HS-27A (cell line): ENCODE measurements around the gene FBH1.
"Not testable (repeated sequence)": the region's sequence is repeated elsewhere in the genome, so short reads cannot be mapped to it uniquely, and the experiment has no call there.

Source experiments
- DNase-seq: peaks from one replicate; pipeline ENCODE4 v3.0.0-alpha.2; 2012; ENCODE audit warnings: low read depth, missing footprints

Gene FBH1

DNA sequence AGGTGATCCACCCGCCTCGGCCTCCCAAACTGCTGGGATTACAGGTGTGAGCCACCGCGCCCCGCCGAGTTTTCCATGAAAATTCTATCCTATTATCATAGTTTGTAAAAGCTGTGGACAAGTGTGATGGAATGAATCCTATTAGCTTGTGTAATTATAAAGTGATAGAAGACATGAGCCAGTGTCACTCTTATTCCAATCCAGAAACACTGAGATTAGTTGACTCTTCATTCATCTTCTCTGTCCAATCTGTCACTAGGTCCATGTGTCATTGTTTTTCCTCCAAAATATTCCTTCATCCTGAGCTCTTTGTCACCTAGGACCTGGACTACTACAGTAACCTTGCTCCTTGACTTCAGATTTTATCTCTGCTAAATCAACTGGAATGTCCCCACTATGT, 13.5 kb downstream of the FBH1 start:
- no peak for DNase-seq

DNA sequence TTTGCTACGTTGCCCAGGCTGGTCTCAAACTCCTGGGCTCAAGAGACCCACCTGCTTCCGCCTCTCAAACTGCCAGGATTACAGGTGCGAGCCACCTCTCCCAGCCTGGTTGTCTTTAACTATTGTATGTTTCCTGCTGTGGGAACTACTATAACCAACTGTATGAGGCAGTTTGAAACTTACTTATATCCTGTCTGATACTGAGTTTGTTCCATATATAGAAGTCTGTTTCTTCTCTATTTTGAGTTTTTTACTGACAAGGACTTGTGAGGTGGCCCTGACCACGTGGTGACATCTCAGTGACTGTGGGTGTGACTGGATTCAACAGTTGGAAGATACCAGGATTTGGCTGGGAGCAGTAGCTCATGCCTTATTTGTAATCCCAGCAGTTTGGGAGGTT, 14.2 kb downstream of the FBH1 start:
- DNase-seq, result no peak

DNA sequence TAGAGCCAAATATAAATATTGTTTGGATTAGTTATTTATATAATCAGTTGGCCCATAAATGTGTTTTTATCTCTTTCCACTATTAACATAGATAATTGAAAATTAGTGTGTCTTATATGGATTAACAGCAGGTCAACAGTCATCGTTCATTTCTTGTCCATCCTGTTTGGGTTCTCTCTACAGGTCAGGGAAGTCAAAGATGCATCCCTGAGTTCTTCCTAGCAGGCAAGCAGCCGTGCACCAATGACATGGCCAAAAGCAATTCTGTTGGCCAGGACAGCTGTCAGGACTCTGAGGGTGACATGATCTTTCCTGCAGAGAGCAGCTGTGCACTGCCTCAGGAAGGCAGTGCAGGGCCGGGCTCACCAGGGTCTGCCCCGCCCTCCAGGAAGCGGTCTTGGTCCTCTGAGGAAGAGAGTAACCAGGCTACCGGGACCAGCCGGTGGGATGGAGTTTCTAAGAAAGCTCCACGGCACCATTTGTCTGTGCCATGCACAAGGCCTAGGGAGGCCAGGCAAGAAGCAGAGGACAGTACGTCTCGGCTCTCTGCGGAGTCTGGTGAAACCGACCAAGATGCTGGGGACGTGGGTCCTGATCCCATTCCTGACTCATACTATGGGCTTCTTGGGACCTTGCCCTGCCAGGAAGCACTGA, 15.9 kb downstream of the FBH1 start:
- DNase-seq, result no peak

- DNase-seq, result no peak
Observed at GRCh38 chr10:5906651-5907050, 16.6 kb downstream of the FBH1 start.

GRCh38 chr10:5908676-5909075, 18.6 kb downstream of the FBH1 start:
- not testable (repeated sequence) for DNase-seq

DNA sequence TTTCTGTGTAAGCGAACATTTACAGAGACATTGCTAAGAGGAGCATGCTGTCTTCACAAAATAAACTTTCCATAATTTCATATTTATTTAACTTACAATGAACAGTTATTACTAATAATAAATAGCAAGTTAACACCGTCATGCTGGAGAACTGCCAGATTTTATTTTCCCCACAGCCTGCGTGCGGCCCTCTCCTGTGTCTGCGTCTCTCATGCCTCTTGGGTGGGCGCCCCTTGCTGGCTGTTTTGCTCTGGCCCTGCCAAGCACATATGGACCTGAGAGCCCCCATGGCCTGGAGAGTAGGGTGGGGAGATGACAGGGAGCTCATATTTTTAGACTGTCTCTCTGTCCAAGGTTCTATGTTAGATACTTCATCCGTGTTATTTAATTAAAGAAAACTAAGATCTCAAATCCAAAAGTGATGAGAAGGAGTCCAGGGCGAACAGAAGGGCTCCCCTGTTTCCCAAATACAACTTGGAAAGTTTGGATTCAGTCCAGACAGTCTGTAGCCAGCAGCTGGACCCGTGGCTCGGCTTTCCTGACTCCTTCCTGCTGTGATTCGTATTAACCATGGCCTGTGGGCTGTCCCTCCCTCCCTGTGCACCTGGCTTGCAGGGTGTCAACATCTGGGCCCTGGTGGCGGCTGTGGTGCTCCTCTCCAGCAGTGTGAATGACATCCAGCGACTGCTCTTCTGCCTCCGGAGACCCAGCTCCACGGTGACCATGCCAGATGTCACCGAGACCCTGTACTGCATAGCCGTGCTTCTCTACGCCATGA, 20.5 kb downstream of the FBH1 start:
- no peak for DNase-seq

DNA sequence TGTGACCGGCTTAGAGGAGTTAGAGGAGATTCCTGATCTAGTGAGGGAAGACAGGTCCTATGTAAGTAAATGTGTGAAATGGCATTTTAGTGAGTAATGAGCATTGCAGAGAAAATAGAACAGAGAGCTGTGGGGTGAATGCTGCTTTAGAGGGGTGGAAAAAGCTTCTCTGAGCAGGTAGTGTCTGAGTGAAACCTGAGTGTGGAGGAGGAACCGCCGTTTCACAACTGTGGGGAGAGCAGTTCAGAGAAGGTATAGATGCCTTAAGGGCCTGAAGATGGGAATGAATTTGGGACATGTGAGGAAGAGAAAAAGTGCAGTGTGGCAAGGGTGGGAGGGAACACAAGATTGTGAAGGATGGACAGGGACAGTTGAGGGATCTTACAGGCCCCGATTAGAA, 21.6 kb downstream of the FBH1 start:
- DNase-seq, result no peak

GRCh38 chr10:5913736-5914135, 23.7 kb downstream of the FBH1 start:
- no peak for DNase-seq

- DNase-seq, result no peak
Observed at GRCh38 chr10:5915451-5915850, 25.4 kb downstream of the FBH1 start.

GRCh38 chr10:5917305-5917704, 27.3 kb downstream of the FBH1 start:
- DNase-seq, result no peak

- DNase-seq, result no peak
Observed at GRCh38 chr10:5918763-5919162, 28.7 kb downstream of the FBH1 start.

DNA sequence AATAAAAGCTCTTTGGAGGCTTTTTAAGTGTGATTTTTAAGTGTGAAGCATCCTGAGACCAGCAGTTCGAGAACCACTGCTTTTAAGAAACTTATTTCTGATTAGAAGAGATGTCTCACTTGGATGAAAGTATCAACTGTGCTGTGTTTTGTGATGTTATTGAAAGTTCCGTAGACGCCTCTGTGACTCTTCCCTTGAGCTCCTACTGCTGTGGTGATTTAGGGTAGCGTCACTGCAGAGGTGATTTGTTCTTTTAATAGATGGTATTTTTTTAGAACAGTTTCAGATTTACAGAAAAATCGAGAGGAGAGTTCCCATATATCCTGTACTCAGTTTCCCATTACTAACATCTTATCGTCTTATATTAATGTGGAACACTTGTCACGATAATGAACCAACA, 29.5 kb downstream of the FBH1 start:
- DNase-seq, result no peak

GRCh38 chr10:5921746-5922145, 31.7 kb downstream of the FBH1 start:
- DNase-seq, result no peak

DNA sequence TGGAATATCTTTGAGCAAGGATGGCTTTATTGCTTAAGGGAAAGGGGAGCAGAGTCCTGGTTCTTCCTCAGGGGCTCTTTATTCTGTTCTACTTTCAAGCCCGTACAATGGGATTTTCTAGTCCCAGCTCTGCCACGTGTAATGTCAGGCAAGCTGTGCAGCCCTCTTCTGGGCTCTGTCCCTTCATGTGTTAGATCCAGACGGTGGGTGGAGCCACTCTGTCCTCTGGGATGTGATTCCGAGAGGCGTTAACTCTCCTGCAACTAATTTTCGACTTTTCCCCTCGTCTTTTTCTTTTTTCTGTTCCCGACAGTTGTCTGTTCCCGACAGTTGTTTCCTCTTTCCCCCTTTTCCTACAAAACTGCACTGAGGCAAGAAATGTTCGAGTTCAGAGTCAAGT, 34.8 kb downstream of the FBH1 start:
- no peak for DNase-seq

DNA sequence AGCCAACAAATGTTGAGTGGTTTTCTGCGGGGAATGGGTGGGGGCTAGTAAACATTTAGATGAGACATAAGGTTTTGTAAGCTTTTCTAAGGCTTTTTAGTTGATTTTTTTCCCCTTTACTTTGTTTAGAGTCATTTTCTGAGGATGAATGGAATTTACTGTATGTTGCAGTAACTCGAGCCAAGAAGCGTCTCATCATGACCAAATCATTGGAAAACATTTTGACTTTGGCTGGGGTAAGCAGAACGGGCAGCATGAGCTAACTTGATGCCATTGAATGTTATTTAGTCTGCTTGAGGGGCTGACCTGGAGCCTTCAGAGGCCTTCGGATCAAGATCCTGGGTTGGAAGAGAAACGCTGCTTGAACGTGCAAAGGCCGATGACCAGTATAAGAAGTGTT, 37.3 kb downstream of the FBH1 start:
- no peak for DNase-seq

GRCh38 chr10:5929442-5929841, 39.4 kb downstream of the FBH1 start:
- DNase-seq, result no peak

DNA sequence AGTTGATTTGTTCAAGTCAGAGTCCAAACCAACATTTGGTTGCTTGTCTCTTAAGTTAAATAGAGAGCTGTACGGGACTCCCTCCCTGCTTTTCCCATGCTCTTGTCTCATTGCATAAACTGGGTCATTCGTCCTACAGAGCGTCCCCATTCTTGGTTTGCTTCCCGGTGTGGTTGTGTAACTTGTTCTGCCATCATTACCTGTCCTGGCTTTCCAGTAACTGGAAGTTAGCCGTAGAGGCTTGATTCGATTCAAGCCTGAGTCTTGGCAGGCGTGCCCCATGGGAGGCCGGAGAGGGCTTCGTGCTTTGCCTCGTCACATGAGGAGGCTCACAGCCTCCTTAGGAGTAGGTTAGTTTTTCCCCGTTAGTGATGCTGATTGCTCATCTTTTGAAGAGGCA, 40.2 kb downstream of the FBH1 start:
- DNase-seq, result no peak

- DNase-seq, result no peak
Observed at GRCh38 chr10:5932345-5932744, 42.3 kb downstream of the FBH1 start.

DNA sequence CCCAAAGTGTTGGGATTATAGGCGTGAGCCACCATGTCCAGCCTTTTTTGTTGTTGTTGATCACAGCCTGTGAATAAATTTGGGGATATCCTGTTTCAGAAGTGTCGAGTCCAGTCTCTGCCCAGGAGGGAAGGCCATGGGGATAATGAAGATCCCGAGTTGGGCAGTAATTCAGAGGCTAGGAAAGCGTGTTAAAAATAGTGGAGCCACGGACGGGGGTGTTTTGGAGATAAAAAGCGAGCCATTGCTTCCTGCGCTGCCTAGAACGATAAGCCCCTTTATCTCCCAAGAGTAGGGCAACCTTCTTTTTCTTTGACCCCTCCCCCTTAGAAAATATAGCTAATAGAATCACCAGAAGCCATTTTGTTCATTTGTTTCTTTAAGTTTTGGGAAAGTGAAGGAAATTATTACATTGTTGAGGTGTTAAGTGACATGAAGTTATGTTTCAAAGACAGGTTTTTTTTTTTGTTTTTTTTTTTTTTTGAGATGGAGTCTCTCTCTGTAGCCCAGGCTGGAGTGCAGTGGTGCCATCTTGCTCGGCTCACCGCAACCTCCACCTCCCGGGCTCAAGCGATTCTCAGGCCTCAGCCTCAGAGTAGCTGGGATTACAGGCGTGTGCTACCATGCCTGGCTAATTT, 44.0 kb downstream of the FBH1 start:
- DNase-seq, result no peak

GRCh38 chr10:5935628-5936027, 45.6 kb downstream of the FBH1 start:
- DNase-seq, result no peak

GRCh38 chr10:5937016-5937415, 47.0 kb downstream of the FBH1 start:
- no peak for DNase-seq

DNA sequence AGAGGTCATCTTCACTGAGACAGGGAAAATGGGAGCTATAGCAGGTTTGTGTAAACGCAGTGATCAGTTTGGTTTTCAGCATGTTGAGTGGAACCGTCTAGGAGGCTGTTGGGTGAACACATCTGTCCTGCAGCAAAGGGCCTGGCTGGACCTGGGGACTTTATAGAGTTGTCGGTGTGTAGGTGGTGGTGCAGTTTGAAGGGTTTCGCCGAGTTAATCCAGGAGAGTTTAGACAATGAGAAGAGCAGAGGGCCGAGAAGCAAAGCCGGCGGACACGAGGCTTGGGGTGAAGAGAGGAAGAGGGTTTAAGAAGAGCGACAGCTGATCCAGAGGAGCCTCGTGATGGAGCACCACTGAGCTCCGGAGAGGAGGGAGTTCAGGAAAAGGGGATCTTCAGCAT, 48.2 kb downstream of the FBH1 start:
- no peak for DNase-seq

GRCh38 chr10:5940807-5941218, 50.8 kb downstream of the FBH1 start:
- no peak for DNase-seq
